HepG2 (cell line): Measurements from ENCODE around the gene MOK. TPM values are rescaled to one million over a fixed set of nuclear protein-coding genes. Genes with fewer than 3 reads are reported as not detected.

Source experiments
- ATAC-seq: fragments of 200-7000 bp; cut with Tn5 transposase; 3 replicates; pipeline ENCODE4 v1.9.1; 2020; ENCODE audit warnings: mild to moderate bottlenecking, moderate library complexity
- BruUV-seq: library from RNA; stranded (reverse); fragments of 400-500 nt; replicated peaks from 2 replicates; lab custom pipeline; 2021; lab: Mats Ljungman, UMichigan
- CTCF ChIA-PET: fragments of 300-600 bp; formaldehyde crosslinking; extraction: SDS; loops from one replicate; lab custom pipeline; 2021; ENCODE audit warnings: low total read pairs, inconsistent platforms, low intra/inter-chr PET ratio; lab: Yijun Ruan, JAX
- POLR2A ChIA-PET: fragments of 350-600 bp; sonication (Branson Sonifier 250); formaldehyde crosslinking; loops from one replicate; lab custom pipeline; 2020; ENCODE audit warnings: antibody characterized with exemption, inconsistent platforms; lab: Yijun Ruan, JAX
- DNase-seq: peaks from one replicate; pipeline ENCODE4 v3.0.0-alpha.2; 2015; ENCODE audit warnings: low spot score
- FAIRE-seq: peaks from 3 replicates; lab custom pipeline; 2011; peaks lifted over from hg19 to GRCh38; lab: Jason Lieb, UNC
- H2AFZ ChIP-seq: one replicate; pipeline ENCODE4 v1.6.1; 2011; ENCODE audit warnings: low read length, inconsistent platforms
- H3K27ac ChIP-seq: fragments of 300-600 bp; 3 replicates; pipeline ENCODE4 v1.8.0; 2011; ENCODE audit warnings: mixed run types, mild to moderate bottlenecking, mixed read lengths, low read length, inconsistent platforms; ENCODE audit not compliant: insufficient read depth; ENCODE audit errors: extremely low read length
- H3K27me3 ChIP-seq, 2 experiments: fragments of 200-600 bp in 1 of 2; 2 replicates in 1 of 2; 3 replicates in 1 of 2; pipeline versions ENCODE4 v1.6.0 to v1.8.0; 2011; ENCODE audit warnings: low read length in 2 of 2, mild to moderate bottlenecking in 2 of 2, moderate library complexity in 2 of 2, inconsistent platforms in 1 of 2; ENCODE audit not compliant: insufficient read depth in 2 of 2, control insufficient read depth in 1 of 2
- H3K36me3 ChIP-seq, 2 experiments: fragments of 200-600 bp in 1 of 2; replicated peaks in 1 of 2; 2 replicates in 1 of 2; 3 replicates in 1 of 2; pipeline versions ENCODE4 v1.5.1 to v1.8.0; 2011; ENCODE audit warnings: low read length in 2 of 2, inconsistent platforms in 1 of 2; ENCODE audit not compliant: insufficient read depth in 2 of 2, control insufficient read depth in 1 of 2
- H3K4me1 ChIP-seq: 2 replicates; pipeline ENCODE4 v1.5.1; 2012; ENCODE audit warnings: low read length, inconsistent platforms; ENCODE audit not compliant: insufficient read depth
- H3K4me2 ChIP-seq: 2 replicates; pipeline ENCODE4 v1.6.0; 2011; ENCODE audit warnings: low read depth, low read length, inconsistent platforms
- H3K4me3 ChIP-seq, 3 experiments: fragments of 200-600 bp in 1 of 3; sonication (generic), shearing (Covaris generic) in 1 of 3; replicated peaks in 1 of 3; 2 replicates each; pipeline ENCODE4 v1.5.1; 2011 to 2016; ENCODE audit warnings: low read length in 3 of 3, inconsistent platforms in 2 of 3, low read depth in 2 of 3, mild to moderate bottlenecking in 2 of 3, control low read depth in 1 of 3, mixed read lengths in 1 of 3; ENCODE audit not compliant: insufficient read depth in 1 of 3
- H3K79me2 ChIP-seq: one replicate; pipeline ENCODE4 v1.6.1; 2011; ENCODE audit warnings: low read length, inconsistent platforms; ENCODE audit not compliant: insufficient read depth
- H3K9ac ChIP-seq: 2 replicates; pipeline ENCODE4 v1.6.0; 2011; ENCODE audit warnings: mild to moderate bottlenecking, low read depth, low read length, inconsistent platforms; ENCODE audit not compliant: insufficient read depth
- H3K9me3 ChIP-seq: 2 replicates; pipeline ENCODE4 v1.5.1; 2012; ENCODE audit warnings: mild to moderate bottlenecking, low read length
- H4K20me1 ChIP-seq: 2 replicates; pipeline ENCODE4 v1.6.0; 2011; ENCODE audit warnings: inconsistent platforms, mild to moderate bottlenecking, low read length, moderate library complexity; ENCODE audit not compliant: insufficient read depth
- CAMTA2 ChIP-seq: sonication (generic); formaldehyde crosslinking; IDR thresholded peaks from 2 replicates; pipeline ENCODE4 v1.4.0; 2020; ENCODE audit warnings: mild to moderate bottlenecking, missing genetic modification reagents, borderline replicate concordance
- HMG20A ChIP-seq: IDR thresholded peaks from 2 replicates; pipeline ENCODE4 v1.6.1; 2016; ENCODE audit warnings: borderline replicate concordance
- HMGXB4 ChIP-seq, 2 experiments: sonication (generic) in 1 of 2; formaldehyde crosslinking in 1 of 2; IDR thresholded peaks; 2 replicates each; pipeline versions ENCODE4 v1.4.0 to v1.6.1; 2018 to 2020; ENCODE audit warnings: missing genetic modification reagents in 2 of 2, borderline replicate concordance in 1 of 2, low read depth in 1 of 2, mild to moderate bottlenecking in 1 of 2, missing biosample characterization in 1 of 2
- HNRNPL ChIP-seq: fragments of 200-400 bp; formaldehyde crosslinking; IDR thresholded peaks from 2 replicates; pipeline ENCODE4 v1.6.1; 2017; ENCODE audit warnings: mild to moderate bottlenecking, low read depth, low read length
- MBD4 ChIP-seq: IDR thresholded peaks from 2 replicates; pipeline ENCODE4 v1.6.1; 2012; ENCODE audit warnings: low read length, inconsistent platforms, borderline replicate concordance
- MEF2D ChIP-seq: sonication (generic); formaldehyde crosslinking; IDR thresholded peaks from 2 replicates; pipeline ENCODE4 v1.5.1; 2020; ENCODE audit warnings: mild to moderate bottlenecking, missing genetic modification reagents
- MXI1 ChIP-seq: IDR thresholded peaks from 3 replicates; pipeline ENCODE4 v1.6.1; 2012; ENCODE audit warnings: low read depth, low read length, inconsistent platforms, borderline replicate concordance
- POLR2G ChIP-seq: fragments of 200-400 bp; formaldehyde crosslinking; IDR thresholded peaks from 2 replicates; pipeline ENCODE4 v1.6.1; 2018; ENCODE audit warnings: mild to moderate bottlenecking, low read depth, low read length, moderate library complexity
- PRDM4 ChIP-seq: sonication (generic); formaldehyde crosslinking; IDR thresholded peaks from 2 replicates; pipeline ENCODE4 v1.9.0; 2021; ENCODE audit warnings: missing genetic modification reagents, borderline replicate concordance
- SIX1 ChIP-seq: sonication (generic); formaldehyde crosslinking; IDR thresholded peaks from 2 replicates; pipeline ENCODE4 v1.4.0; 2020; ENCODE audit warnings: missing genetic modification reagents, borderline replicate concordance
- SP140L ChIP-seq: sonication (generic); formaldehyde crosslinking; IDR thresholded peaks from 2 replicates; pipeline ENCODE4 v1.4.0; 2020; ENCODE audit warnings: missing genetic modification reagents, borderline replicate concordance
- SRSF1 ChIP-seq: fragments of 200-400 bp; formaldehyde crosslinking; optimal IDR thresholded peaks from 2 replicates; pipeline ENCODE3; 2017; ENCODE audit warnings: mild to moderate bottlenecking, low read depth, low read length, moderate library complexity
- TAF1 ChIP-seq: sonication (generic); formaldehyde crosslinking; IDR thresholded peaks from 2 replicates; pipeline ENCODE4 v1.4.0; 2020; ENCODE audit warnings: missing genetic modification reagents
- TBX3 ChIP-seq: fragments of 450-650 bp; IDR thresholded peaks from 2 replicates; pipeline ENCODE4 v1.6.1; 2017; ENCODE audit warnings: antibody characterized with exemption, mild to moderate bottlenecking, inconsistent platforms, borderline replicate concordance
- ZBTB7B ChIP-seq: sonication (generic); formaldehyde crosslinking; IDR thresholded peaks from 2 replicates; pipeline ENCODE4 v1.4.0; 2020; ENCODE audit warnings: missing genetic modification reagents
- ZNF33B ChIP-seq: sonication (generic); formaldehyde crosslinking; IDR thresholded peaks from 2 replicates; pipeline ENCODE4 v1.5.1; 2020; ENCODE audit warnings: mild to moderate bottlenecking, missing genetic modification reagents
- ZNF749 ChIP-seq: sonication (generic); formaldehyde crosslinking; IDR thresholded peaks from 2 replicates; pipeline ENCODE4 v1.8.0; 2022; ENCODE audit warnings: mild to moderate bottlenecking, missing genetic modification reagents, moderate library complexity, borderline replicate concordance
- WGBS: methylation state at CpG from one replicate; pipeline ENCODE4 v1.1.6; 2017; ENCODE audit warnings: low lambda C conversion rate; 5-methylcytosine and 5-hydroxymethylcytosine counted together
- in situ Hi-C: cut with HindIII; loops from 2 replicates; pipeline ENCODE4 v1.10.0; 2017; ENCODE audit warnings: low pct_unique_long_range_greater_than_20kb; ENCODE audit not compliant: extremely low pct_ligation_motif_present
- intact Hi-C: fragments of 100-400 bp; cut with micrococcal nuclease; formaldehyde crosslinking; loops from one replicate; pipeline ENCODE4 v1.10.0; 2022; ENCODE audit not compliant: unreplicated experiment
- polyA plus RNA-seq, 8 experiments: library from polyadenylated mRNA; depleted of rRNA in 3 of 8; stranded (reverse) in 7 of 8; unstranded in 1 of 8; fragments of >200 nt; fragmentation: Illumina TruSeq in 4 of 8; extraction: Trizol in 4 of 8; gene quantifications; 2 replicates each; pipeline versions ENCODE4 v1.2.1 to v1.2.3, GENCODE V29; 2011 to 2016; ENCODE audit warnings: low read depth in 4 of 8, missing spikeins in 1 of 8, mixed read lengths in 1 of 8; ENCODE audit not compliant: insufficient read depth in 1 of 8
- total RNA-seq, 5 experiments: library from RNA; depleted of rRNA; stranded (reverse); fragments of >200 nt; fragmentation: Illumina TruSeq; extraction: Trizol; gene quantifications; 2 replicates each; pipeline ENCODE4 v1.2.3, GENCODE V29; 2016; ENCODE audit warnings: low read depth in 1 of 5
- TF ChIP-seq, protein P1 (sequence below): sonication (generic); formaldehyde crosslinking; IDR thresholded peaks from 2 replicates; pipeline ENCODE4 v1.4.0; 2020; ENCODE audit warnings: missing genetic modification reagents, low read depth, mild to moderate bottlenecking, borderline replicate concordance

The MOK gene
- total and polyA plus RNA-seq, 2 of the 13 experiments (the other 11 are each of a cell fraction or from before 2014, with no cell fraction given): 15.3 to 16.9 TPM

- no peak for TF ChIP-seq PRDM4 (CRISPR knock-in tag)
- TF ChIP-seq ZBTB7B: no peak
Observed at GRCh38 chr14:102236026-102236425, 68.9 kb downstream of the MOK start (continued).

DNA sequence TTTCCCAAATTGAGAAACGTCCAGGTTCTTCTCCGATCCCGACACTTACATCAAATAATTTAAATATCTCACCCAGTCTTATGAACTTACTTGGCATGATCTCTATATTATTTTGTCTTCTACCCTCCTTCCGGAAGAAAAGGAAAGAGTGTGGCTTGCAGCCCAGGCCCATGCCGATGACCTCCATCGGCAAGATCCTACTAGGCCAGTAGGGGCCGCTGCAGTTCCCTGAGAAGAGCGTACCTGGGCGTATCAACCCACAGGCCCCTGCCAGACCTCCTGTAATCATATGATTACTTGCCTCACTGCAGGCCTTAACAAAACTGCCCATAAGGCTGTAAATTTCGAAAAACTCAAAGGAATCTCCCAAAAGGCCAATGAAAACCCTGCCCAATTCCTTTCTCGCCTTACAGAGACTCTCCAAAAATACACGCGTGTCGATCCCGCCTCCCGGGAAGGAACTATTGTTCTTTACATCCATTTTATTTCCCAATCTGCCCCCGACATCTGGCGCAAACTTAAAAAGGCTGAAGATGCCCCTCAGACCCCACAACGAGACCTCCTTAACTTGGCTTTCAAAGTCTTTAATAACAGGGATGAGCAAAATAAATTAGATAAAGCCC is 69.6 kb downstream of the MOK start:
- intact Hi-C loops: loop anchor here (1.0 kb wide), 1 partner anchor 79 kb away; no protein-coding TSS in a partner anchor
- ChIA-PET CTCF (interaction anchor here (1.3 to 3.0 kb wide), 2 partner anchors 79 to 82 kb away, joined by 3 to 44 read pairs; no protein-coding TSS in a partner anchor), POLR2A (no interaction called here)
- Histone ChIP-seq H2AFZ (peak overlapping the region; percentile 77), H3K79me2 (no peaks in the 10 kb centered on the region), H3K4me1 (peaks cover 19% of the 10 kb centered on the region; the same call in 1 of the 2 replicates), H3K9ac (peak overlapping the region; percentile 68), H3K9me3 (no peaks in the 10 kb centered on the region), H3K27me3 (no peaks in the 10 kb centered on the region), H3K4me2 (peak overlapping the region; percentile 77), H4K20me1 (no peaks in the 10 kb centered on the region), H3K4me3 (peak overlapping the region; percentile 38 to 69 (median 62); a peak in 5 of 6 replicates), H3K36me3 (peaks cover 1 to 10% of the 10 kb centered on the region in 2 experiments; a peak in 1 of 5 replicates), H3K27ac (no peak overlapping the region)
- in situ Hi-C loops: loop anchor here (5.0 kb wide), 1 partner anchor 77 kb away; no protein-coding TSS in a partner anchor
- BruUV-seq: no TSS peak
- FAIRE-seq (peak; percentile 78), DNase-seq (peak; percentile 70), ATAC-seq (peak; percentile 97)
- 37% methylated on average over 19 of the region's 19 CpGs for WGBS
- TF ChIP-seq ZNF33B (CRISPR knock-in tag): no peak
- TF ChIP-seq HNRNPL: no peak
- no peak for TF ChIP-seq MXI1
- TF ChIP-seq SRSF1: no peak
- TF ChIP-seq, protein P1, sequence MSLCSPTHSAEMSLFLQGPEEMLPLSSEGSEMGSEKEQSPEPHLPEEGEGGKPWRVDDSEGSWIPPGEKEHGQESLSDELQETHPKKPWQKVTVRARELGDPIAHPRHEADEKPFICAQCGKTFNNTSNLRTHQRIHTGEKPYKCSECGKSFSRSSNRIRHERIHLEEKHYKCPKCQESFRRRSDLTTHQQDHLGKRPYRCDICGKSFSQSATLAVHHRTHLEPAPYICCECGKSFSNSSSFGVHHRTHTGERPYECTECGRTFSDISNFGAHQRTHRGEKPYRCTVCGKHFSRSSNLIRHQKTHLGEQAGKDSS: no peak
- TF ChIP-seq POLR2G: peak; percentile 47; the same call in 1 of the 2 replicates
- peak; percentile 65 to 79; a peak in 3 of 4 replicates for TF ChIP-seq HMGXB4 (CRISPR knock-in tag; IDR thresholded peaks at IDR 0.05; ENCODE audit: borderline replicate concordance in 1 of 2, low read depth in 1 of 2)
- no peak for TF ChIP-seq SP140L (CRISPR knock-in tag)
- no peak for TF ChIP-seq MBD4
- no peak for TF ChIP-seq ZNF749 (CRISPR knock-in tag)
- no peak for TF ChIP-seq SIX1 (CRISPR knock-in tag)
- no peak for TF ChIP-seq MEF2D (CRISPR knock-in tag)
- no peak for TF ChIP-seq CAMTA2 (CRISPR knock-in tag)
- no peak for TF ChIP-seq HMG20A (CRISPR knock-in tag)
- TF ChIP-seq TAF1: no peak
- TF ChIP-seq TBX3: no peak
